DND-41 (cell line): ENCODE results near the gene STARD4.

Experiments used
- ATAC-seq: fragments of 200-7000 bp; cut with Tn5 transposase; 3 replicates; pipeline ENCODE4 v1.9.1; 2021; ENCODE audit warnings: low read depth; ENCODE audit not compliant: insufficient read depth
- DNase-seq: peaks from one replicate; pipeline ENCODE4 v3.0.0-alpha.2; 2020
- H2AFZ ChIP-seq: 2 replicates; pipeline ENCODE4 v1.6.0; 2012; ENCODE audit warnings: low read depth, low read length
- H3K27ac ChIP-seq: 2 replicates; pipeline ENCODE4 v1.5.1; 2012; ENCODE audit warnings: low read length, inconsistent platforms
- H3K27me3 ChIP-seq: fragments of 200-600 bp; sonication (generic); 2 replicates; pipeline ENCODE4 v1.6.0; 2012; ENCODE audit warnings: low read length, mild to moderate bottlenecking, inconsistent platforms; ENCODE audit not compliant: insufficient read depth, poor library complexity
- H3K36me3 ChIP-seq: 2 replicates; pipeline ENCODE4 v1.5.1; 2012; ENCODE audit warnings: low read length, inconsistent platforms; ENCODE audit not compliant: insufficient read depth
- H3K4me1 ChIP-seq: 2 replicates; pipeline ENCODE4 v1.5.1; 2012; ENCODE audit warnings: mild to moderate bottlenecking, low read length; ENCODE audit not compliant: insufficient read depth
- H3K4me2 ChIP-seq: 2 replicates; pipeline ENCODE4 v1.6.0; 2012; ENCODE audit warnings: mild to moderate bottlenecking, moderate library complexity, low read length, inconsistent platforms; ENCODE audit not compliant: insufficient read depth
- H3K4me3 ChIP-seq, 2 experiments: fragments of 200-600 bp in 1 of 2; shearing (Covaris generic) in 1 of 2; 2 replicates each; pipeline ENCODE4 v1.5.1; 2012 to 2016; ENCODE audit warnings: inconsistent platforms in 2 of 2, low read length in 2 of 2, mild to moderate bottlenecking in 2 of 2, low read depth in 1 of 2, moderate library complexity in 1 of 2
- H3K79me2 ChIP-seq: 2 replicates; pipeline ENCODE4 v1.6.0; 2012; ENCODE audit warnings: low read length, inconsistent platforms; ENCODE audit not compliant: insufficient read depth
- H3K9ac ChIP-seq: 2 replicates; pipeline ENCODE4 v1.6.0; 2012; ENCODE audit warnings: low read depth, mild to moderate bottlenecking, inconsistent platforms, low read length, moderate library complexity
- H3K9me3 ChIP-seq: 2 replicates; pipeline ENCODE4 v1.5.1; 2012; ENCODE audit warnings: low read length, moderate library complexity, mild to moderate bottlenecking, inconsistent platforms; ENCODE audit not compliant: insufficient read depth, severe bottlenecking
- H4K20me1 ChIP-seq: 2 replicates; pipeline ENCODE4 v1.6.0; 2012; ENCODE audit warnings: low read length; ENCODE audit not compliant: insufficient read depth
- CTCF ChIP-seq: IDR thresholded peaks from 2 replicates; pipeline ENCODE4 v1.5.1; 2012; ENCODE audit warnings: borderline replicate concordance, low read length, moderate library complexity, mild to moderate bottlenecking; ENCODE audit not compliant: poor library complexity, severe bottlenecking; ENCODE audit errors: extremely low read depth
- EZH2 ChIP-seq: IDR thresholded peaks from 3 replicates; pipeline ENCODE4 v1.6.1; 2012; ENCODE audit warnings: borderline replicate concordance, low read depth, mild to moderate bottlenecking, moderate library complexity, low read length, inconsistent platforms; ENCODE audit not compliant: severe bottlenecking

Gene STARD4

GRCh38 chr5:111495159-111495558 is 17.2 kb downstream of the STARD4 start:
- Histone ChIP-seq H3K9ac (no peak overlapping the region), H3K27me3 (no peaks in the 10 kb centered on the region), H3K4me2 (no peak overlapping the region), H4K20me1 (no peaks in the 10 kb centered on the region), H3K27ac (no peak overlapping the region), H3K9me3 (no peaks in the 10 kb centered on the region), H3K4me3 (no peak overlapping the region), H3K4me1 (no peaks in the 10 kb centered on the region), H3K36me3 (peaks cover 49% of the 10 kb centered on the region), H2AFZ (no peak overlapping the region), H3K79me2 (0 out of 2 replicates have a peak, but pooled peaks cover 5% of the 10 kb centered on the region)
- ATAC-seq = no peak
- TF ChIP-seq CTCF (no peak), EZH2 (no peak)
- no peak for DNase-seq

GRCh38 chr5:111494355-111494999 is 17.9 kb downstream of the STARD4 start:
- DNase-seq (no peak), ATAC-seq (no peak)
- no peak for TF ChIP-seq EZH2
- no peak for TF ChIP-seq CTCF
- Histone ChIP-seq H3K9ac (no peak overlapping the region), H3K9me3 (no peaks in the 10 kb centered on the region), H2AFZ (no peak overlapping the region), H3K27ac (no peak overlapping the region), H3K36me3 (peaks cover 43% of the 10 kb centered on the region), H3K79me2 (0 out of 2 replicates have a peak, but pooled peaks cover 2% of the 10 kb centered on the region), H4K20me1 (no peaks in the 10 kb centered on the region), H3K27me3 (no peaks in the 10 kb centered on the region), H3K4me2 (no peak overlapping the region), H3K4me3 (no peak overlapping the region), H3K4me1 (no peaks in the 10 kb centered on the region)

- ATAC-seq = no peak
- Histone ChIP-seq H4K20me1 (no peaks in the 10 kb centered on the region), H3K9me3 (no peaks in the 10 kb centered on the region), H2AFZ (no peak overlapping the region), H3K9ac (no peak overlapping the region), H3K36me3 (peaks cover 29% of the 10 kb centered on the region), H3K27me3 (no peaks in the 10 kb centered on the region), H3K79me2 (no peaks in the 10 kb centered on the region), H3K27ac (no peak overlapping the region), H3K4me2 (no peak overlapping the region), H3K4me1 (no peaks in the 10 kb centered on the region), H3K4me3 (no peak overlapping the region)
- no peak for DNase-seq
- TF ChIP-seq EZH2 (no peak), CTCF (no peak)
Observed at GRCh38 chr5:111493031-111493430, 19.3 kb downstream of the STARD4 start.
